DMS53 treated with DMSO at 0.1 percent for 48 hours (cell line): ENCODE results near the gene CGN.

Experiments
- DNase-seq: peaks from one replicate; lab custom pipeline; 2025; ENCODE audit not compliant: unreplicated experiment; lab: John Stamatoyannopoulos, UW

Gene CGN

GRCh38 chr1:151546011-151546925 lies 35.1 kb downstream of the CGN start:
- DNase-seq, result no peak

DNA sequence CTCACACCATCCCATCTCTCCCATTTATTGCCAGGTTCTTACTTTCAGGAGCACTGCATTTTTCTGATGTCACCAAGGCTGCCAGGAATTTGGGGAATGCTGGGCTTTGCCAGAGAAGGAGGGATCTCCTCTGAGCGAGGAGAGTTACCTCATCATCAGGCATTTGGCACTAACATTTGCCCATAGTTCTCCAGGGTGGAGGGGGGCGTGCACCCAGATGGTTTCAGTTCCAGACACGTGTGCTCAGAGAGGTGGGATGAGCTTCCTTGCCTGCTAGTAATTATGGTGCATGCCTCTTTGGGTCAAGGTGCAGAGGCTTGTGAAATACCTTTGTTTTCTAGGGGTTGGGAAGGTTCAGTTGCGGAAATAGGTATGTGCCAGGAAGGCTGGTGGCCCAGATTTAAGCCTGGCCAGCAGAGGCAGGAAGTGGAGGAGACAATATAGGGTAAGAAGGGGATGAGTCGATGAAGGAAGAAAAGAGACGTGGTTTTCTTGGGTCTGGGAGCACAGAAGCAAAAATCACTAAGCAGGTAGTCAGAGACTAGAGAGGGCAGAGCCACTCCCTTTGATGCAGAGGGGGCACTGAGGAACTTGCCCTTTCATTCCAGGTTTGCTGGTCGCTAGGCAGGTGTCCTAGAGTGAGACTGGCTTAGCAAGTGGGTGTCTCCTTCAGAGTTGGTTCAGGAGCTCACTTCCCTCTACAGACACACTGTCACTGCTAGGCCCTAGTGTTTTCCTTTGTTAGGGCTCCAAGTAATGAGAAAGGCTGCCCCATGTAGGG lies 36.1 kb downstream of the CGN start:
- no peak for DNase-seq

DNA sequence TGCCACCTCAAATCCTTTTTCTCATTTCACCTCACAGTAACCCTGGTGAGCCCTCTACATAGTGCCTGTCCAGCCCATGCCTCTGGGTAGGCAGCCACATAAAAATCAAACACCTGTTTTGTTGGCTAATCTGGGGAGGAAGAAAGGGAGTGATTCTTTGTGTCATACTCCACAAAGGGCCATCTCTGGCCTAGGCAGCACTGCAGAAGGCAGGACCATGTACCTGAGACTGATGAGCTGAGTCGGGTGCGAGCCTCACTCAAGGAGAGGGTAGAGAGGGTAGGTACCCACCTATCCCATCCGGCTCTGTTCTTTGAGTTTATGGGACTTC lies 36.7 kb downstream of the CGN start:
- DNase-seq, result no peak

DNA sequence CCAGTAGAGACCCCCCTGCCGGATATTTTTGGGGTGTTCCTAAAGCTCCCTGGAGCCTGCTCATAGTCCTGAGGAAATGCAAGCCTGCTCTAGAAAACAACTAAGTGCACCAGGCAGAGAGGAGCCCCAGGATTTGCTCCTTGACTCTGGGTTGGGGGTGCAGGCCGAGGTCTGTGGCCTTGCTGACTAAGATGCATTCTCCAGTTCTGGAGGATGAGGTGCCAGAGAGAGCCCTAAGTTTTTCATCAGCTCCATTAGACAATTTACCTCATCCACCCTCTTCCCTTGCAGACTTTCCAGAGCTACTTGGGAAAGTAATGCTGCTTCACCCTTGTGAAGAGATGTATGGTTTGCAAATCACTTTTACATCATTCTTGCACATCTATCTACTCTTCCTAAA lies 38.0 kb downstream of the CGN start:
- DNase-seq, result no peak

DNA sequence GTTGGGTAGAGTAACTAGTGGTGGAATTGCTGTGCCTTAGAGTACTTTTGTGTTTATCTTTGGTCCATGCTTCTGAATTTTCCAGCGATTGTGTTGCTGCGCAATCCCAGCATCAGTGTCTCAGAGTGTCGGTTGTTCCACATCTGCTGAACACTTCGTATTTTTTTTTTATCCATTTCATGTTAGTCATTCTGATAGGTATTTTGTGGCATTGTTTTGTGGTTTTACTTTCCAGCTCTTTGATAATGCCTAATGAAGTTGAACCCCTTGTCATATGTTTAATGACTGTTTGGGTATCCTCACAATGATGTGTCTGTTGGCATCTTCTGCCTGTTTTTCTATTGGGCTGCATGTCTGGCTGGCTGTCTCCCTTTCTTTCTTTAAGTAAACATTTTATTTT lies 42.5 kb downstream of the CGN start:
- DNase-seq, result no peak

DNA sequence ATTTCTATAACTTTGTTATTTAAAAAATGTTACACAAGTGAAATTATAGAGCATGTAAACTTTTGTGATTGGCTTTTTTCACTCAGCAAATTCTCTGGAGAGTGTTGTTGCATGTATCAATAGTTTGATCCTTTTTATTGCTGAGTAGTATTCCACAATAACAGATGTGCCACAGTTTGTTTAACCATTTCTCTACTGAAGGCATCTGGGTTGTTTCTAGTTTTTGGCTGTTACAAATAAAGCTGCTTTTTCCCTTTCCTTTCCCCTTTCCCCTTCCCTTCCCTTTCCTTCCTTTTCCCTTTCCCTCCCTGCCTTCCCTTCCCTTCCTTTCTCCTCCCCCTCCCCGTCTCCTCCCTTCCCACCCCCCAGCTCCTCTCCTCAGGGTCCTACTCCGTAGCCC lies 44.9 kb downstream of the CGN start:
- no peak for DNase-seq

GRCh38 chr1:151562661-151563060 lies 51.5 kb downstream of the CGN start:
- no peak for DNase-seq

DNA sequence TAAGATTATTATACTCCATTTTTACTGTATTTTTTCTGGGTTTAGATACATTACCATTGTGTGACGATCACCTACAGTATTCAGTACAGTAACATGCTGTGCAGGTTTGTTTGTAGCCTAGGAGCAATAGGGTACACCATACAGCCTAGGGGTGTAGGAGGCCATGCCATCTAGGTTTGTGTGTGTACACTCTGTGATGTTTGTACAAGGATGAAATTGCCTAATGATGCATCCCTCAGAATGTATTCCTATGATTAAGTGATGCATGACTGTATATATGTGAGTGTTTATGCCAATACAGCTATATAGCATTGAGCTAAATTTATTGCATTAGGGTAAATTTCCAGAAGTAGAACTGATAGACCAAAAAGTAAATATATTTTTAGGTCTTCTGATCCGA lies 52.2 kb downstream of the CGN start:
- no peak for DNase-seq

GRCh38 chr1:151565502-151566189 lies 54.5 kb downstream of the CGN start:
- DNase-seq, result no peak

- DNase-seq, result no peak
Observed at GRCh38 chr1:151568626-151569088, 57.5 kb downstream of the CGN start.

GRCh38 chr1:151570819-151571218 lies 59.6 kb downstream of the CGN start:
- DNase-seq, result no peak

DNA sequence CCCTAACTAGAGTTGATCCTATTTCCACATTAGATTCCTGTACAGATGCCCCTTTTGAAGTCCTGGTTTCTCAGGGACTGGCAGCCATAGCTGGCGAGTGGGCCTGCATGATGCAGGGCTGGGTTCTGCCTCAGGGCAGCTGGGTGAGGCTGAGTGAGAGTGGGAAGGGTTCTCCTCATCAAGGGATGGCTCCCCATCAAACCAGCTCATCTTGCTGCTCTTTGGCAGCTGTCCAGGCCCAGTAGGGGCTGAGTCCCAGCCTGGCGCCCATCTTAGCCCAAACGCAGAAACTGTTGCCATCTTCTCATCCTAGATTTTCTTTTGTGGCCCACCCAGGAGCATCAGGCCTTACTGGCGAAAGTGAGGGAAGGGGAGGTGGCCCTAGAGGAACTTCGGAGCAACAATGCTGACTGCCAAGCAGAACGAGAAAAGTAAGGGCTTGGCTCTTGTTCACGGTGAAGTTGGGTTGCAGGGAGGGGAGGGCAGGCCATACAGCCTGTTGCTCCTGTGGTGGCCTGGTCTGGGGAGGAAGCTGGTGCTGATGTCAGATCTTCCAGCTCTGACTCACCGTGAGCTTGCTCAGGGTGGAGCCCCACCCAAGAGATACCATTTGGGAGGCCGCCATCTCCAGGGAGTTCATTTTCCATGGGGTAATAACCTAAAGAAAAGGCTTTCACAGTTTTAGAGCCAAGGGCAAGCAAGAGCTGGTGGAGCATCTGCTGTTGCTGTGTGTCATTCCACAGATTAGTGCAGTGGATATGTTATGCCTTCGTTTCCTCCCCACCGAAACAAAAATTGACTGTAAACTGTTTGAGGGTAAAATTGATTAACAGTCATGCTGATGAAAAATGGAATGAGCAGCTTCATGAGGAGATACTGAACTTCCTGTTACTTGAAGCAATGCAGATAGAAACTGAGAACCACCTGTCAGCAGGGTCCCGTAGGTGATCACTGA lies 63.7 kb downstream of the CGN start:
- DNase-seq, result no peak

- no peak for DNase-seq
Observed at GRCh38 chr1:151577173-151577572, 66.0 kb downstream of the CGN start.

GRCh38 chr1:151578941-151579340 lies 67.8 kb downstream of the CGN start:
- no peak for DNase-seq

GRCh38 chr1:151579436-151580225 lies 68.4 kb downstream of the CGN start:
- no peak for DNase-seq

DNA sequence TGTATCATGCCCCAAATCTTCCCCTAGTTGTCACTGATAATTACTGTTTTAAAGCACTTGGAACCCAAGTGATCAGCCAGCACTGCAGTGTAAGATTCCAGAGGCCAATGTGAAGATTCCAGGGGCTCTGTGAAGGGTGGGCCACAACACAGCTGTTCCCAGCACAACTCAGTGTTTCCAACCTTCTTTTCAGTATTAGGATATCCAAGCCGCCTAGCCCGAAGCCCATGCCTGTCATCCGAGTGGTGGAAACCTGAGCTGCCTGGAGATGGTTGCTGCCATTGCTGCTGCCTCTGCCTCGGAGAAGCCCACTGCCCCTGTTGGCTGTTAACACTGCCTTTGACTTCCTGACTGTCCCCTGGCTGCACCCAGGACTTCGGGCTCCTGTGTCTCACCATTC lies 70.3 kb downstream of the CGN start:
- DNase-seq, result no peak

- no peak for DNase-seq
Observed at GRCh38 chr1:151581921-151582320, 70.7 kb downstream of the CGN start.

DNA sequence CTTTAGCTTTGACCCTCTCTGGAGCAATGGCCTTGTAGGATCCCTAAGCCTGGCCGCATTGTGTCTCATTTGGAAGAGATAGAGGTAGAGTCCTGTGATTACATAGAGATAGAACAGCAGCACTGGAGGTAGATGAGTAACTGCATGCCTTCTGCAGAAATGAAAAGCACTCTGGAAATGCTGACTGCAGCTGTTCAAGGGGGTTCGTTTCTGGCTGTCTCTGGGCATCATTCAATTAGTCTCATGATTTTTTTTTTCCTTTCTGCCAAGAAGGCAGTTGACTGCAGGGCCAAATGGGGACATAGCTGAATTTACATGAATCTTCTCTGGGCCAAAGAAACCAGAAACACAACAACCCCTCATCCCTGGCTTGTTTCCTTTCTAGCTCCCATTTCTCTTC lies 72.6 kb downstream of the CGN start:
- no peak for DNase-seq

GRCh38 chr1:151584278-151584677 lies 73.1 kb downstream of the CGN start:
- no peak for DNase-seq

GRCh38 chr1:151584780-151585179 lies 73.6 kb downstream of the CGN start:
- no peak for DNase-seq
